HEK293T (cell line): ENCODE data around the gene TTLL9.

ENCODE experiments used
- CTCF ChIA-PET: fragments of 350-600 bp; formaldehyde crosslinking; extraction: SDS; loops from one replicate; lab custom pipeline; 2021; ENCODE audit warnings: antibody characterized with exemption, inconsistent platforms; lab: Yijun Ruan, JAX
- POLR2A ChIA-PET: fragments of 350-600 bp; formaldehyde crosslinking; extraction: SDS; loops from one replicate; lab custom pipeline; 2020; ENCODE audit warnings: antibody characterized with exemption, inconsistent platforms; lab: Yijun Ruan, JAX
- DNase-seq: peaks from one replicate; pipeline ENCODE4 v3.0.0; 2012; ENCODE audit warnings: mixed read lengths; ENCODE audit errors: extremely low spot score
- ARNT ChIP-seq: fragments of 450-650 bp; IDR thresholded peaks from 2 replicates; pipeline ENCODE4 v1.6.1; 2017; ENCODE audit warnings: mild to moderate bottlenecking
- BHLHE40 ChIP-seq: fragments of 450-650 bp; IDR thresholded peaks from 2 replicates; pipeline ENCODE4 v1.6.1; 2016; ENCODE audit warnings: mild to moderate bottlenecking, moderate library complexity, borderline replicate concordance
- CTBP1 ChIP-seq: fragments of 450-650 bp; IDR thresholded peaks from 2 replicates; pipeline ENCODE4 v1.6.1; 2016; ENCODE audit warnings: borderline replicate concordance
- ELF4 ChIP-seq: fragments of 450-650 bp; IDR thresholded peaks from 2 replicates; pipeline ENCODE4 v1.6.1; 2017; ENCODE audit warnings: antibody characterized with exemption
- FOXA1 ChIP-seq: fragments of 450-650 bp; IDR thresholded peaks from 2 replicates; pipeline ENCODE4 v1.6.1; 2016; ENCODE audit warnings: mild to moderate bottlenecking
- FOXK2 ChIP-seq: fragments of 450-650 bp; IDR thresholded peaks from 2 replicates; pipeline ENCODE4 v1.6.1; 2016; ENCODE audit warnings: mild to moderate bottlenecking
- FOXM1 ChIP-seq: fragments of 450-650 bp; IDR thresholded peaks from 2 replicates; pipeline ENCODE4 v1.6.1; 2017; ENCODE audit warnings: mild to moderate bottlenecking, borderline replicate concordance
- HDGF ChIP-seq: fragments of 450-650 bp; IDR thresholded peaks from 2 replicates; pipeline ENCODE4 v1.6.1; 2017; ENCODE audit warnings: antibody characterized with exemption, borderline replicate concordance
- L3MBTL2 ChIP-seq: fragments of 450-650 bp; conservative IDR thresholded peaks from 2 replicates; pipeline ENCODE4 v1.6.1; 2016; ENCODE audit warnings: mild to moderate bottlenecking
- LEF1 ChIP-seq: fragments of 450-650 bp; IDR thresholded peaks from 2 replicates; pipeline ENCODE4 v1.6.1; 2017; ENCODE audit warnings: mild to moderate bottlenecking, borderline replicate concordance
- NFRKB ChIP-seq: fragments of 450-650 bp; IDR thresholded peaks from 2 replicates; pipeline ENCODE4 v1.6.1; 2016; ENCODE audit warnings: mild to moderate bottlenecking, moderate library complexity
- SP1 ChIP-seq: fragments of 450-650 bp; IDR thresholded peaks from 2 replicates; pipeline ENCODE4 v1.6.1; 2017
- SUZ12 ChIP-seq: fragments of 450-650 bp; IDR thresholded peaks from 2 replicates; pipeline ENCODE4 v1.6.1; 2016; ENCODE audit warnings: mild to moderate bottlenecking
- TARDBP ChIP-seq: fragments of 450-650 bp; IDR thresholded peaks from 2 replicates; pipeline ENCODE4 v1.6.1; 2016
- ZNF384 ChIP-seq: fragments of 450-650 bp; IDR thresholded peaks from 2 replicates; pipeline ENCODE4 v1.6.1; 2016
- TF ChIP-seq, protein P1 (sequence below): fragments of 450-650 bp; IDR thresholded peaks from 2 replicates; pipeline ENCODE4 v1.6.1; 2016

Gene TTLL9, protein sequence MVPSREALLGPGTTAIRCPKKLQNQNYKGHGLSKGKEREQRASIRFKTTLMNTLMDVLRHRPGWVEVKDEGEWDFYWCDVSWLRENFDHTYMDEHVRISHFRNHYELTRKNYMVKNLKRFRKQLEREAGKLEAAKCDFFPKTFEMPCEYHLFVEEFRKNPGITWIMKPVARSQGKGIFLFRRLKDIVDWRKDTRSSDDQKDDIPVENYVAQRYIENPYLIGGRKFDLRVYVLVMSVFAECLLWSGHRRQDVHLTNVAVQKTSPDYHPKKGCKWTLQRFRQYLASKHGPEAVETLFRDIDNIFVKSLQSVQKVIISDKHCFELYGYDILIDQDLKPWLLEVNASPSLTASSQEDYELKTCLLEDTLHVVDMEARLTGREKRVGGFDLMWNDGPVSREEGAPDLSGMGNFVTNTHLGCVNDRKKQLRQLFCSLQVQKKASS

DNA sequence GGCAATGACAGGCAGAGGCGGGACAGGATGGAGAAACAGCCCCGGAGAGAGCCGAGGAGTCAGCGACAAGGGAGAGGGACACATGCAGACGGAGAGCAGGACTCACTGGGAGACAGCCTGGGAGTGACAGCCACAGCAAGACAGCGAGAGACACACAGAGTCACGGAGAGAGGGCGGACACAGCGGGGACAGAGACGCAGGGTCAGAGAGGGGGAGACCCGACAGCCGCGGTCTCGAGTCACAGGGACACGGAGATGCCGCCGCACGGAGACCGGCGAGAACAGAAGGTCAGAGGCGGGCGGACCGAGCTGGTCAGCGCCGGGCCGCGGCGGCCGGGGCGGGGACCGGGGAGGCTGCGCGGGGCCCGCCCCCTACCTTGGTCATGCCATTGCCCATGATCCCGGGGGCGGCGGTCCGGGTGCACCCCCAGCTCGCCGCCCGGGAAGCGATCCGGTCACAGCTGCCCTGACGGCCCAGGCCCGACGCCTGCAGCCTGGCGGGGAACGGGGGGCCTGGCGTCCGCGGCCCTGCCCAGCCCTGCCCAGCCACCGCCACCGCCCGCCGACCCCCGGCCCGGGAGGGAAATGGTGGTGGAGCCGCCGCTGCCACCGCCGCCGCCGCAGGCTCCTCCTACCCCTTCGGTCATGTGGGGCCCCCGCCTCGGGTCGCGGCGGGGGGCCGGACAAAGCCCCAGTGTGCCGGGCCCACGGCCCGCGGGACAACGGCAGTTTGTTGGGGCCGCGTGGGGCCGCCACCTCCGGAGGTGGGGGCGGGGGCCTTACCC, at the start of gene TTLL9, which contains the start of gene DUSP15:
TSS of gene TTLL9 (plus strand) at position 693 of the 784 bp plus-strand sequence. CDS start 493 bp downstream, outside the sequence.
TSS of gene DUSP15 (minus strand) at position 586 of the 784 bp plus-strand sequence. CDS start at position 396, 190 bp downstream.
- ChIA-PET CTCF (interaction anchor here (0.6 kb wide), 1 partner anchor 615 kb away, joined by 3 read pairs; no protein-coding TSS in a partner anchor), POLR2A (interaction anchor here (1.1 to 1.9 kb wide), 3 partner anchors 10 to 239 kb away, joined by 3 to 15 read pairs (median 7); partner anchors contain the start of gene TM9SF4)
- no peak for TF ChIP-seq FOXA1
- TF ChIP-seq, protein P1, sequence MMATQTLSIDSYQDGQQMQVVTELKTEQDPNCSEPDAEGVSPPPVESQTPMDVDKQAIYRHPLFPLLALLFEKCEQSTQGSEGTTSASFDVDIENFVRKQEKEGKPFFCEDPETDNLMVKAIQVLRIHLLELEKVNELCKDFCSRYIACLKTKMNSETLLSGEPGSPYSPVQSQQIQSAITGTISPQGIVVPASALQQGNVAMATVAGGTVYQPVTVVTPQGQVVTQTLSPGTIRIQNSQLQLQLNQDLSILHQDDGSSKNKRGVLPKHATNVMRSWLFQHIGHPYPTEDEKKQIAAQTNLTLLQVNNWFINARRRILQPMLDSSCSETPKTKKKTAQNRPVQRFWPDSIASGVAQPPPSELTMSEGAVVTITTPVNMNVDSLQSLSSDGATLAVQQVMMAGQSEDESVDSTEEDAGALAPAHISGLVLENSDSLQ, result peak; percentile 68
- DNase-seq, result peak; percentile 46

GRCh38 chr20:31821427-31821826, 49.0 kb upstream of the TTLL9 start:
- TF ChIP-seq SUZ12 (no peak), BHLHE40 (no peak), FOXK2 (no peak), NFRKB (no peak), CTBP1 (no peak), LEF1 (no peak), TARDBP (no peak), ARNT (no peak), ZNF384 (no peak), HDGF (no peak), FOXM1 (no peak), FOXA1 (no peak), SP1 (no peak), L3MBTL2 (no peak), ELF4 (no peak)
- TF ChIP-seq, protein P1, result no peak
- CTCF ChIA-PET, result no interaction called here
- DNase-seq, result no peak
- POLR2A ChIA-PET, result no interaction called here

GRCh38 chr20:31822421-31823330, 47.8 kb upstream of the TTLL9 start:
- TF ChIP-seq BHLHE40 (no peak), ZNF384 (no peak), ELF4 (no peak), CTBP1 (no peak), FOXA1 (no peak), TARDBP (no peak)
- TF ChIP-seq, protein P1, result peak; percentile 72
- POLR2A ChIA-PET, result no interaction called here
- peak; percentile 90 for DNase-seq
- CTCF ChIA-PET, result interaction anchor here (0.6 to 1.5 kb wide), 14 partner anchors 11 to 956 kb away, joined by 3 to 7 read pairs (median 3); partner anchors contain the start of gene PDRG1

DNA sequence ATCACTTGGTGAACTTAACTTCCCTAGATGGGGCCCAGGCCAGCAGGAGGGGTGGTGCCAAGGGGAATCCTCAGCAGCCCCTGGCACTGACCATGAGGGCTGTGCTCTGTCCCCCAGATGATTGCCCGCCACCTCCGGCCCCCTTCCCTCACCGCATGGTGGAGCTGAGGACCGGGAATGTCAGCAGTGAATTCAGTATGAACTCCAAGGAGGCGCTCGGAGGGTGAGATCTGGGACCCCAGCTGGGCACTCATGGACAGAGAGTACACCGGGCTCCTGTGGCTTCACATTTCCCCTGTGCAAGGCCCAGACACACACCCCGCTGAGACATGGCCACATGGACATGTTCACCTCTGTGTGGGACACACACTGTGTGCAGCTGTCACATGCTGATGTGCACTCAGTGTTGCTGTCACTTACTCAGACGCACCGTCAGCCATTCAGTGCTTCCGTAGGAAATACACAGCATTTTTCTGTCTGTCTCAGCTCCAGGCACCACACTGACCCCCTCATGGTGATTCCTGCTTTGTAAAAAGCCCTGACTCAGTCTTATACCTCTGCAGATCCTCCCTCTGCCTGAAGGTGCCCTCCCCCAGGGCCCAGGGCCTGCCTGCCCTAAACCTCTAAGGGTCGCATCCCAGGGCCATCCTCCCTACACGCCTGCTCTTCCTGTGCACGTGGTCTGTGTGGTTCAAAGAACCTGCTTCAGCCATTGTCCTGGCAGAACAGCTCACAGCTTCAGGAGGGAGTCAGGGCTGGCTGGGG, 46.9 kb upstream of the TTLL9 start:
- DNase-seq, result no peak
- POLR2A ChIA-PET, result no interaction called here
- CTCF ChIA-PET, result interaction anchor here (0.6 to 1.5 kb wide), 12 partner anchors 10 to 442 kb away, joined by 3 to 7 read pairs (median 3); no protein-coding TSS in a partner anchor

More for the DNA sequence above, 46.9 kb upstream of the TTLL9 start:
- TF ChIP-seq SP1 (no peak), NFRKB (no peak), L3MBTL2 (no peak), FOXK2 (no peak), BHLHE40 (no peak), ARNT (no peak), LEF1 (no peak), CTBP1 (no peak), FOXM1 (no peak), TARDBP (no peak), ZNF384 (no peak), HDGF (no peak), SUZ12 (no peak), ELF4 (no peak), FOXA1 (no peak)
- TF ChIP-seq, protein P1, result no peak
